Mesenteric fat pad (tissue), 1 donor: ENCODE results near the gene SPNS1. TPM values are rescaled to one million over a fixed set of nuclear protein-coding genes. Genes with fewer than 3 reads are reported as not detected.
"Not testable (repeated sequence)": the region's sequence is repeated elsewhere in the genome, so short reads cannot be mapped to it uniquely, and the experiment has no call there.

ENCODE experiments used
- DNase-seq: peaks from one replicate; pipeline ENCODE4 v3.0.0-alpha.2; 2020; ENCODE audit warnings: low spot score
- total RNA-seq: library from RNA; stranded (reverse); fragmentation: NEBNext Ultra II Directional; extraction: Animal tissue kit (Norgen Biotek cat#: 25700); gene quantifications from one replicate; pipeline ENCODE4 v1.2.1, GENCODE V29; 2021
- donor health status: DM: yes; HTN: yes; CAD: no.

Gene SPNS1
- total RNA-seq, 1 donor from 2014 or later: 31.4 TPM

GRCh38 chr16:28987170-28987853 lies 12.7 kb downstream of the SPNS1 start:
- no peak for DNase-seq

DNA sequence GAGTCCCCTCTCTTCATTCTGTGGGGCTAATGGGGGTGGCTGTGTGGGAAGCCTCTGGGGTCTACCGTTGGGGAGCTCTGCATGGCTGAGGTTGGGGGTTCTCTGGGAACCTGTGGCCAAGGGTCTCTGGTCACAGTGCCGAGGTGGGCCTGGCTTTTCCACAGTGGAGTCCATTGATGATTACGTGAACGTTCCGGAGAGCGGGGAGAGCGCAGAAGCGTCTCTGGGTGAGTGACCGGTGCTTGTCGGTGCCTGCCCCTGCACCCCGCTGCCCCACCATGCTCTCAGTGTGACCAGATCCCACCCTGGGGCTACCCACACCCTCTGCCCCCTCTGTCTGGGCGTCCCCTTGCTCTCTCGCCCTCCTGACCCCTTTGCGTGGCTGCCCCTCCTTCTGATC lies 14.8 kb downstream of the SPNS1 start:
- no peak for DNase-seq

GRCh38 chr16:28990375-28991040 lies 15.9 kb downstream of the SPNS1 start:
- DNase-seq: no peak

DNA sequence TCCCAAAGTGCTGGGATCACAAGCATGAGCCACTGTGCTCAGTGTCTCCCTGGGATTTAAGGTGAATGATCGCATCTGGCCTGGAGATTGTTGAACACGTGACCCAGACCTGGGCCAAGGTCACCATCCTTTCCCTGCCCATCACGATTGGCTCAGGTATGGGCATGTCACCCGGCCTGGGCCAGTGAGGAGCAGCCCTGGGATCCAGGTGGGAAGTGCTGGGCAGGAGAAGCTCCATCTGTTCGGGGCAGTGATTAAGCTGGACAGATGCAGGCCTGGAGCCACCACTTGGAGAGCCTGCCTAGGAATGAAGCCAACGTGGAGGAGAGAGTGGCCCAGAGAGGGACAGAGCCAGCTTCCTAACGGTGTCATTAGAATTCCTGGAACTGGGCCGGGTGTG lies 17.1 kb downstream of the SPNS1 start:
- DNase-seq: no peak

DNA sequence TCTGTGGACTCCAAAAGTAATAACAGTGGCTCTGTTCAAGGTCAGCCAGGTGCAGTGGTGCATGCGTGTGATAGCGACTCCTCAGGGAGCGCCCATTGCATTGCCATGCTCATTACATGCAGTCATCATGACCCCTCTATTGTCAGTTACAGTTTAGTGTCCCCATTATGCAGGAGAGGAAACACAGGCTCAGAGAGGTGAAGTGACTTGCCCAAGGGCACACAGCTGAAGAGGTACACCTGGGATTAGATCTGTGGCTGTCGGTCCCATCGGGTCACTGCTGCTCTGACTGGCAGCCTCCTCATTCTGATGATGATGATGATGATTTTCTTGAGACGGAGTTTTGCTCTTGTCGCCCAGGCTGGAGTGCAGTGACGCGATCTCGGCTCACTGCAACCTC lies 17.9 kb downstream of the SPNS1 start:
- no peak for DNase-seq

- DNase-seq: no peak
Observed at GRCh38 chr16:28998837-28999236, 24.3 kb downstream of the SPNS1 start.

GRCh38 chr16:28999577-28999976 lies 25.0 kb downstream of the SPNS1 start:
- DNase-seq: no peak

- DNase-seq: no peak
Observed at GRCh38 chr16:29000019-29000418, 25.4 kb downstream of the SPNS1 start.

GRCh38 chr16:29004496-29005139 lies 30.0 kb downstream of the SPNS1 start:
- DNase-seq: not testable (repeated sequence)

- no peak for DNase-seq
Observed at GRCh38 chr16:29007730-29008593, 33.4 kb downstream of the SPNS1 start.

GRCh38 chr16:29009050-29009837 lies 34.7 kb downstream of the SPNS1 start:
- DNase-seq: no peak

- no peak for DNase-seq
Observed at GRCh38 chr16:29009838-29010166, 35.2 kb downstream of the SPNS1 start.

- DNase-seq: no peak
Observed at GRCh38 chr16:29011112-29011511, 36.5 kb downstream of the SPNS1 start.

- DNase-seq: no peak
Observed at GRCh38 chr16:29011851-29012250, 37.3 kb downstream of the SPNS1 start.

GRCh38 chr16:29012913-29013553 lies 38.5 kb downstream of the SPNS1 start:
- no peak for DNase-seq

DNA sequence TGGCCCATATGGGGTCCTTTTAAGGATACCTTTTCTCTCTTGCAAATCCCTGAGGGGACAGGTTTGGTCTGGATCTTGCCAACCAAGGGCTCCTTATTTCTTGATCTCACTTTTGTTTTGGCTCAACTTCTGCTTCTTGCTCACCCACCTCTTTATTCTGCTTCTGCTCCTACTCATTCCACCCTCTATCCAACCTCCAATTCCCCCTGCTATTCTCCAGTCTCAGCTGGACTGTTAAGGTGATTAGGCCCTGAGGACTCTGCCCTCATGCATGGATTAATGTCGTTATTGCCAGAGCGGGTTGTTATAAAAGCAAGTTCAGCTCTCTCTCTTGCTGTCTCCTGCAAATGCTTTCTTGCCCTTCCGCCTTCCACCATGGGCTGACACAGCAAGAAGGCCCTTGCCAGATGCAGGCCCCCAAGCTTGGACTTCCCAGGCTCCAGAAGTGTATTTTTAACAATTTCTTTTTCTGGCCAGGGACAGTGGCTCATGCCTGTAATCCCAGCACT lies 40.0 kb downstream of the SPNS1 start:
- no peak for DNase-seq

DNA sequence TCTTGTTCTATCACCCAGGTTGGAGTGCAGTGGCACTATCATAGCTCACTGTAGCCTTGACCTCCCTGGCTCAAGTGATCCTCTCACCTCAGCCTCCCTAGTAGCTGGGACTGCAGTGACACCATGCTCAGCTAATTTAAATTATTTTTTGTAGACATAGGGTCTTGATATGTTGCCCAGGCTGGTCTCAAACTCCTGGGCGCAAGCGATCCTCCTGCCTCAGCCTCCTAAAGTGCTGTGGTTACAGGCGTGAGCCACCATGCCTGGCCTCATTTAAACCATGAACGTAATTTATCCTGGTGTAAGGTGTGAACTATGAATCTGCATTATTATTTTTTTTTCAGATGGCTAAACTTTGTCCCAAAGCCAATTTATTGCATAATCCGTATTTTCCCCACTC lies 47.6 kb downstream of the SPNS1 start:
- no peak for DNase-seq

- DNase-seq: no peak
Observed at GRCh38 chr16:29023279-29024277, 49.0 kb downstream of the SPNS1 start.

DNA sequence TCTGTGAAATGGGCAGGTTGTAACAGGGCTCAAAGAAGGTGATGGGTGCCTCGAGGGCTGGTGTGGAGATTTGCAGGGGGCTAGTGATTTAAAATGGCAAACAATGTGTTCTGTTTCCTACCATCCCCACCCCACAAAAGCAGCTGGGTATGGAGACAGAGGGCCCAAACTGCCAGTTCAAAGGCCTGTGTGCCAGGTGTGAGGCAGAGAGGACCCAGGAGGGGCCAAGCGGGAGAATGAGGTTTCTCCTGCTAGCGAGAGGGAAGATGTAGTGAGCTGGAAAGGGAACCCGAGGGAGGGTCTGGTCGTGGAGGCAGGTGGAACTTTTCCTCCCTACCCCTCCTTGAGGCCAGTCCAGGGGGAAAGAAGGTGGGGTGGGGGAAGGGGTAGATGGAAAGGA lies 49.7 kb downstream of the SPNS1 start:
- no peak for DNase-seq
